Fibroblast of the aortic adventitia (primary cell): ENCODE data around the gene RBMS3. TPM values are rescaled to one million over a fixed set of nuclear protein-coding genes. Genes with fewer than 3 reads are reported as not detected.

Experiments used
- DNase-seq: peaks from one replicate; pipeline ENCODE4 v3.0.0-alpha.2; 2010; ENCODE audit warnings: low read depth
- H3K4me3 ChIP-seq: 2 replicates; pipeline ENCODE4 v1.5.1; 2011; ENCODE audit warnings: low read depth, mild to moderate bottlenecking, control low read depth, low read length, moderate library complexity
- CTCF ChIP-seq: IDR thresholded peaks from 2 replicates; pipeline ENCODE4 v1.5.1; 2011; ENCODE audit warnings: mild to moderate bottlenecking, low read length, control low read depth, inconsistent platforms; ENCODE audit not compliant: insufficient read depth
- total RNA-seq: library from RNA; depleted of rRNA; stranded (reverse); fragments of >200 nt; gene quantifications from 2 replicates; pipeline ENCODE4 v1.2.3, GENCODE V29; 2012; ENCODE audit warnings: low replicate concordance

RBMS3 gene
- total RNA-seq, 1 donor, result 84.1 TPM

DNA sequence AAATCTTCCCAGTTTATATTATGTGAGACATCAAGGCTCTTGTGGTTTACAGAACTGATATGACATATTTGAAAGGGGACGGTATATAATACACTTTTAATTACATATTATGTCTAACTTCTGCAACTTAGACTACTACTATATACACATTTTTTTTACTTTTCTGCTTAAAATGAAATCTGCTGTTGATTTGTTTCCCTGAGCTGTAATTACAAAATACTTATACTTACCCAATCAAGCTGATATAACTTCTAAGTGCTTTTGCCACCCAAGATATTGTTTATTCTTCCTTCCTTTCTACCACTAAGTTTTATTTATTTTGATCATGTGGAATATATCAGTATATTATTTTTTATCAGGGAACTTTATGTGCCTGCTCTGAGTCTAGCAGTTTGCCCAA, 671.6 kb downstream of the RBMS3 start:
- no peak for TF ChIP-seq CTCF
- no peak for DNase-seq
- no peak overlapping the region for H3K4me3 ChIP-seq

DNA sequence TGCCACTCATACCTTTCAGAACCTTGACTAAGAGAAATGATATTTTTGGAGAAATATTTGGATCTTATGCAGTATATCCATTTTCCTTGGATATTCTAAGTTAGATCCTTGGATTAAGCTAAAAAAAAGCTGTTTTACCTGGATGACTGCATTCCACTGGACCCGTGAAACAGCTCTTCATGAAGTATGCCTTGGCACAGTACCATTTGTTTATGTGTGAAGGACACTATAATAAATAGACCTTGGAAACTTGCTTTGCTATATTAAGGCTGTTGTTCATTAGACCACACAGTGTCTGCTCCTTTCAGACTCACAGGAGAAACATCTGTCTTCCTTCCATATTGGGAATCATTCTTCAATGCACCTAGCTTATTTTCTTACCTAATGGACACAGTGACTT, 674.5 kb downstream of the RBMS3 start:
- TF ChIP-seq CTCF, result no peak
- no peak for DNase-seq

DNA sequence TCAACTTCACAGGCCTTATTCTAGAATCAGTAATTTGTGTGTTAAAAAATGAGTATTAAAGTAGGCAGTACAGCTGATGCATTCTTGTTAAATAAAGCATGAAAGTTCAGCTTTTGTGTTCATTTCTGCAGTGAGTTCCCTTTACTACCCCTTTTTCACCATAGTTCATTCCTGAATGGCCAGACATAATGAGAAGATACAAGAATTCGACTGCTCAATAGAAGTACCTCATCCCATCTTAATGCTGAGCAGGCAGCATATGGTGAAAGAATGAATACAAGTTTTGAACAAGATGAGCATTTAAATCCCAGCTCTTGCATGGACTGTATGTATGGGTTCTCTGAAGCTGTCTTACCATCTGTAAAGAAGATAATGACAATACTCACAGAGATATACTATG, 677.9 kb downstream of the RBMS3 start:
- H3K4me3 ChIP-seq, result no peak overlapping the region
- no peak for DNase-seq
- TF ChIP-seq CTCF, result no peak

More for the DNA sequence above, 674.5 kb downstream of the RBMS3 start:
- H3K4me3 ChIP-seq, result no peak overlapping the region

GRCh38 chr3:29971895-29972294, 691.0 kb downstream of the RBMS3 start:
- TF ChIP-seq CTCF, result no peak
- DNase-seq, result peak; percentile 48
- H3K4me3 ChIP-seq, result no peak overlapping the region

GRCh38 chr3:29972320-29972993, 691.6 kb downstream of the RBMS3 start:
- TF ChIP-seq CTCF, result no peak
- H3K4me3 ChIP-seq, result no peak overlapping the region
- DNase-seq, result peak; percentile 91

- H3K4me3 ChIP-seq, result no peak overlapping the region
- no peak for DNase-seq
- TF ChIP-seq CTCF, result no peak
Observed at GRCh38 chr3:29973763-29974162, 692.9 kb downstream of the RBMS3 start.

- DNase-seq, result no peak
- no peak overlapping the region for H3K4me3 ChIP-seq
- no peak for TF ChIP-seq CTCF
Observed at GRCh38 chr3:29976871-29977270, 696.0 kb downstream of the RBMS3 start.
